HG03064 (cell line): ENCODE data around the gene GAS5.
A peak's percentile ranks its signal among the peaks of the same experiment; 100 is the strongest.
"Not testable (repeated sequence)": the region's sequence is repeated elsewhere in the genome, so short reads cannot be mapped to it uniquely, and the experiment has no call there.

Experiments
- ATAC-seq: cut with Tn5 transposase; IDR thresholded peaks from one replicate; pipeline ENCODE4 v1.9.1; 2021; ENCODE audit warnings: low read depth; ENCODE audit not compliant: unreplicated experiment

The GAS5 gene

GRCh38 chr1:173867753-173868265 lies at the start of gene GAS5:
Gene GAS5 (minus strand): TSS chr1:173867989.
- ATAC-seq = peak; percentile 57

GRCh38 chr1:173917149-173917548 lies 49.4 kb upstream of the GAS5 start, which contains the start of gene SERPINC1:
Gene SERPINC1 (minus strand): TSS chr1:173917327. CDS start chr1:173917259, 68 bp downstream.
- no peak for ATAC-seq

- no peak for ATAC-seq
Observed at GRCh38 chr1:173916667-173917066, 48.9 kb upstream of the GAS5 start.

DNA sequence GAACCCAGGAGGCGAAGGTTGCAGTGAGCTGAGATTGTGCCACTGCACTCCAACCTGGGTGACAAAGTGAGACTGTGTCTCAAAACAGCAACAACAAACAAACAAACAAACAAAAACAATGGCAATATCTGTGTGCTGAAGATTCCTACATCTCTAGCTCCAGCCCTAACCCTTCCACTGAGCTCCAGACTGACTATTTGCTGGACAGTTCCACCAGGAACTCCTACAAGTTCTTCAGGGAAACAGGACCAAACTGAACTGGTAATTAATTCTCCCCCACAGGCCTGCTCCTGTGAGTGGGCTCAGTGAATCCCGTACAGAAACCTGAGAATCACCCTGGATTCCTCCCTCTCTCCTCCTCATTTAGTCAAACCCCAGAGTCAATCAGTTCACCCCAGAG lies 47.8 kb upstream of the GAS5 start:
- ATAC-seq = no peak

DNA sequence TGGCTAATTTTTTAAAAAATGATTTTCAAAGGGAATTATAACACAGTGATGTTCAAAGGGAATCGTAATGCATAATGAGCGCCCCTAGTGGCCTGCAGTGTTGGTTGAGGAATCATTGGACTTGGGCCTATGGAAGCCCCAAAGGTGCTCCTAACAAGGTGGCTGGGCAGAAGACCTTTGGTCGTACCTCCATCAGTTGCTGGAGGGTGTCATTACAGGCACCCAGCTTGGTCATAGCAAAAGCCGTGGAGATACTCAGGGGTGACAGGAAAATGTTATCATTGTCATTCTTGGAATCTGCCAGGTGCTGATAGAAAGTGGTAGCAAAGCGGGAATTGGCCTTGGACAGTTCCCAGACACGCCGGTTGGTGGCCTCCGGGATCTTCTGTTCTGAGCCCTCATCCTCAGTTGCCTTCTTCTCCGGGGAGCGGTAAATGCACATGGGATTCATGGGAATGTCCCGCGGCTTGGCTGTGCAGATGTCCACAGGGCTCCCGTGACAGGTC lies 46.6 kb upstream of the GAS5 start:
- no peak for ATAC-seq

DNA sequence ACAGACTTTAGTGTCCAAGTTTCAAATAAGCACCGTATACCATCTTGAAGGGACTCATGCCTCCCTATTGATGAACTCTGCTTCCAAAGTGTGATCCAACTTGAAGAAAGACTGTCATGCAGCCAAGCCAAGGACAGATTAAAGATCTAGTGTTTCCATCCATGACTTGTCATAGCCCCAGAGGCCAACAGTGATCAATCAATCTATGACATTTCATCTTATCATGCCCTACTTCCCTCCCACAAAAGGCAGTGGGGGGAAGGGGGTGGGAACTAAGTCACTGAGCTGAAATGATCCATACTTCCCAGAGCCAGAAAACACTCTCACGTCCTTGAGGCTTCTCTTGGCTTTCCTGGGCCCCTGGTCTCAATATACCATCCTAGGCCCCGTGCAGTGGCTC lies 45.3 kb upstream of the GAS5 start:
- ATAC-seq = no peak

DNA sequence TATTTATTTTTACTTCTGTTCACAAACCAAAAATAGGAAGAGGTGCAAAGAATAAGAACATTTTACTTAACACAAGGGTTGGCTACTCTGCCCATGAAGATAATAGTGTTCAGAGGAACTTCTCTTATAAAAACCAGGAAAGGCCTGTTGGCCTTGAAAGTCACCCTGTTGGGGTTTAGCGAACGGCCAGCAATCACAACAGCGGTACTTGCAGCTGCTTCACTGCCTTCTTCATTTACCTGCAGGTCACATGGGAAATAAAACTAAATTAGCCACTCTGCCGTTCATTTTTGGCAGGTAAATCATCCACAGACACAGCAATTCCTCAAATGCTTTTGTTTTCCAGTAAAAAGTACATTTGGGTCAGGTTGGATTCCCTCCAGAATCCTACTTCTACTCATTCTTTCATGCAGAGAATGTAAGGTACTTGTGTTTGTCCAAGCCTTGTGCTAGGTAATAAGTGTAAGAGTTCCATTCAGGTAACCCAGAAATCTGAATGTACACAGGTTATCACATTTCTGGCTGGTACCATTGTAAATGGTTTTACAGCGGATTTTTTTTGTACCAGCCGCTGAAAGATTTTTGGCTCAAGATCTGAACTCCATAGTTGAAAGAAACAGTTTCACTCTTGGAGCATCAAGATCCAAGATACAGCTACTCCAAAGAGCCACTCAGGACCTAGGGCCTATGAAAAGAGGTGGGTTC lies 36.2 kb upstream of the GAS5 start:
- ATAC-seq = no peak

GRCh38 chr1:173900992-173901391 lies 33.2 kb upstream of the GAS5 start:
- ATAC-seq = no peak

GRCh38 chr1:173900427-173900826 lies 32.6 kb upstream of the GAS5 start:
- ATAC-seq = no peak

- ATAC-seq = no peak
Observed at GRCh38 chr1:173894189-173894588, 26.4 kb upstream of the GAS5 start.

GRCh38 chr1:173893611-173894010 lies 25.8 kb upstream of the GAS5 start:
- ATAC-seq = no peak

DNA sequence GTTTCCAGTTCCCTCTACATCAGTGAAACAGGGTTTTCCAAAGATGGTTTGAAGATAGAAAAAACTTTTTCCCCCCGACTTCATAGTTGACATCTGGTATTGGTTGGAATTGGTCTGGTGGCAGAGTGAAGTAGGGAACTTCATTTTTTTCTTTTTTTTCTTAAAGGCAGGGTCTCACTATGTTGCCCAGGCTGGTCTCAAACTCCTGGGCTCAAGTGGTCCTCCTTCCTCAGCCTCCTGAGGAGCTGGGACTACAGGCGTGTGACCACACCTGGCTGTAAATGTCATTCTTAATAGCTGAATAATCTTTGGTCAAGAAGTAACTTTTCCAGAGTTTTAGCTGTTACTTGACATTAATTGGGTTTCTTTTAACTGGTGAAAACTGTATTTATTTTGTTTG lies 22.1 kb upstream of the GAS5 start:
- no peak for ATAC-seq

- ATAC-seq = no peak
Observed at GRCh38 chr1:173888749-173889148, 21.0 kb upstream of the GAS5 start.

GRCh38 chr1:173887627-173888026 lies 19.8 kb upstream of the GAS5 start:
- ATAC-seq = no peak

DNA sequence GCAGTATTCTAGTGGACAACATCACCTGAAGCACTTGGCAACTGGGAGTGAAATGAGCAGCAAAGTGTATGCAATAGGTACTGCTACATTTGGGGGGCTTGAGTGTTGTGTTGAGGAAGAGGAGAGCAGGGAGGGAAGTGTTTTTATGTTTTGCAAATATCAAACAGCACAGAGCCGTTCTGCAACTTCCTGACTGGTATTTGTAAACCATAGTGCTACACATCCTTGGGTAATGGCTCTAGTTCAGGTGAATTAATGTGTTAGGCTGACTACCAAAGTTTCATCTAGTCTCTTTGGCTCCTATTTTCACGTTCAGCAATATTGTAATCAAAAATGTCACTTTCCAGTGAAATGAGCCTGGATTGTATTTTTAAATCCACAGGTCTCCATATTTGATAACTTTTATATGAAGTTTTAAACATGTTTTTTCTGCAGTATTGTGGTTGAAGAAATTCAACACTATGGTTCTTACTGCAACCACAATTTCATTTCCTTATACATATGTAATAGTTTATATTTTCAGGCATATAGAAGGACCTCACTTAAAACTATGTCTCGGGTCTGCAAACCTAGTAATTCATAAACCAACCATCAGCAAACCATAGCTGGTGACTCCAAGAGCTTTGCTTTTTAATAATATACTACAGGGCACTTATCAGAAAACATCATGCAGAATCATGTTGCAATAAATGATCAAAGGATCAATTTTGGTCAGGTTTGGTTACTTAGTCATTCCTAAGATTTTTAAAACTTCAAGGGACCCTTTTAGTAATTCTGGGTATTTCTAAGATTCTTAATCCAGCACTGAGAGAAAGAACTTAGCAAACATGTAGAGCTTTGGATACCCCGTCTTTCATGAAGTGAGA lies 19.2 kb upstream of the GAS5 start:
- no peak for ATAC-seq

GRCh38 chr1:173884701-173885100 lies 16.9 kb upstream of the GAS5 start:
- ATAC-seq = no peak

GRCh38 chr1:173881117-173881516 lies 13.3 kb upstream of the GAS5 start:
- ATAC-seq = not testable (repeated sequence)

DNA sequence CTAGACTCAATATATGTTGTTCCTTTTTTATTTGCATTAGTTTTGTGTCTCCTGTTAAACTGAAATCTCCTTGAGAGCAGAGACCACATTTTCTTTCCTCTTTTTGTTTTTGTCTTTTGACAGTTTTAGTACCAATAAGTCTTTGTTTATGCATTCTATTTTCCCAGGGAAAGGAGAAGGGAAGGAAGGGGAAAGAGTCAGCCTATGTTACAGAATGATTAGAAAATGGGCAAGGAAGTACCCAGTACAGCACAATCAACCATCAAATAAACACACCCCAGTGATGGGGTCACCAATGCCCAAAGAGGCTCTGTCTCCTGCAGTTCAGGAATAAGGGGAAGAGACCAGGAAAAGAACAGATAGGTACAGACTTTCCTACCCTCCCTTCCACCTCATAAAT lies 10.5 kb upstream of the GAS5 start:
- no peak for ATAC-seq

DNA sequence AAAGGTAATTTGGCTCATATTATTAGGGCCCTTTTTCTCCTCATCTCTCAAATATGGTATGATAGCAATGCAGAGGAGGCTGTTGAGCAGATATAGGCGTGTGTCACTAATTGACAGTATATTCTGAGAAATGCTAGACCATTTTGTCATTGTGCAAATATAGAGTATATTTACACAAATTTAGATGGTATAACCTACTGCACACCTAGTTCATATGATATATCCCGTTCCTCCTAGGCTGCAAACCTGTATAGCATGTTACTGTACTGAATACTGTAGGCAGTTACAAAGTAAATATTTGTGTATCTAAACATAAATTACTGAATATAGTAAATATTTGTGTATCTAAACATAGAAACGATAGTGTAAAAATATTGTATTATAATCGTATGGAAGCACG lies 8.9 kb upstream of the GAS5 start:
- ATAC-seq = no peak

GRCh38 chr1:173871500-173871899 lies 3.7 kb upstream of the GAS5 start:
- ATAC-seq = no peak

- ATAC-seq = no peak
Observed at GRCh38 chr1:173871091-173871490, 3.3 kb upstream of the GAS5 start.
